Embryonic facial prominence (tissue), 1 donor: Measurements from ENCODE around the gene CLDN9.

Experiments
- DNase-seq: peaks from one replicate; pipeline ENCODE4 v3.0.0-alpha.2; 2016; ENCODE audit errors: extremely low spot score

The CLDN9 gene

DNA sequence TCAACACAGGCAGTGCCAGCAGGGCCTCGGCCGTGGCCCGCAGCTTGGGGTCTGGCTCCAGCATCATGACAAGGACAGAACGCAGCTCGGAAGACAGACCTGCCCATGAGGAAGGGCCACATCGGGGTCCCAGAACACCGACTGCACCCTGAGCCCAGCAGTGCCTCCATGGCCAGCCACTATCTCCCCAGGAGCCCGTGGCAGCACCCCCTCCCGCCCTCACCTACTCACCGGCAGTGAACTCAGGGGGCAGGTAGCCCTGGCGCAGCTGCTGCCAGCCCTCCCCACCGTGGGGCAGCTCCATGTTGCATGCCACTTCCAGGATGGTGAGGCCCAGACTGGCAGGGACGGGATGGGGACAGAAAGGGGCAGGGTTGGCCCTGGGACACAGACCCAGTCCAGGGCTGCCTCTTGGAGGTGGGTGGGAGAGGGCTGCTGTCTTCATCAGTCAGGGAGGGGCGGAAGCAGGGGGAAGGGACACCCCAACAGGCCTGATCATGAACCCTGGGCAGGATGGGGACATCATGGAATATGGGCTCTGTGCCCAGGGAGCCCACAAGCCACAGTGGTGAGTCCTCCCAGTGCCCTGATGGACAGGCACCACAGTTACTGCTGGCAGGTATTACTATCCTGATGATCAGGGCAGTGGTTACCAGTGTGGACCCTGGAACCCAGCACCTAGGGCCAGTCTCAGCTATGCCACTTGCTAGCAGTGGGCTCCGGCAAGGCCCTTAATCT is 38.2 kb upstream of the CLDN9 start:
- DNase-seq = no peak

DNA sequence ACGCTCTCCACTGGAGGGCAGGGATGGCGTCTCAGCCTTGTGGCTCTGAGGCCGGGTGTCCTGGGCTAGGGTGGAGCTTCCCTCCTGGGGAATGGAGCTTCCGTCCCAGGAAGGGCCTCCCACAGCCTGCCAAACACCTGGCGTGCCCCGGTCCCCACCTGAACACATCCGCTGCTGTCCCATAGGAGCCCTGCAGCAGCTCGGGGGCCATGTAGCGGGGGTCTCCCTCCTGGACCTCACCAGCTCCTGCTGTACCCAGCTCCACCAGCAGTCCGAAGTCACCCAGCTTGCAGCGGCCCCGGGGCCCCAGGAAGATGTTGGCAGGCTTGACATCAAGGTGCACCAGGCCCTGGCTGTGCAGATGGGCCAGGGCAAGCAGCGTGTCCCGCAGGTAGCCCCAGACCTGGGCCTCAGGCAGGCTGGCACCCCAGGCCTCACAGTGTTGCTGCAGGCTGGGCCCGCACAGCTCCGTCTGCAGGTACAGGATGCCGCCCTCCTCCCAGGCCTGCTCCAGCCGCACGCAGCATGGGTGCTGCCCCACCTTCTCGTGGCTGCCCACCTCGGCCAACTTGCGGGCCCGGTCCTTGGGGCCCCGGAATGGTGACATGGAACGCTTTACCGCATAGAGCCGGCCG is 37.4 kb upstream of the CLDN9 start:
- DNase-seq = no peak

GRCh38 chr16:2976201-2976600 is 36.5 kb upstream of the CLDN9 start:
- DNase-seq = no peak

DNA sequence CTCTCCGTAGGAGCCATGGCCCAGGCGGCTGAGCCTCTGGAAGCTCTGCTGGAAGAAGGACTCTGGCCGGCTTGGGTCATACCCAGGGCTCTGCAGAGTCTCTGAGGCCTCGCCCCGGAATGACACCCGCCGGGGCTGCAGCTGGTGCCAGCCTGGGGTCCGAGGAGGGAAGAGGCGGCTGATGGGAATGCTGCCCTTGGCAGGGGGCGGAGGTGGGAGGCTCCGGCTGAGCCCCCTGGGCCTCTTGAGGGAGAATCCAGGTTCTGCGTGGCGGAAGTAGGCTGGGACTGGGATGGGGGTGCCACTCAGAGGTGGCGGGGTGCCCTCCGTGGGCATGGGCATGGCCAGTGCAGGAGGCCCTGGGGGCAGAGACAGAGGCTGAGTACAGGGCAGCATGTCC is 36.0 kb upstream of the CLDN9 start:
- DNase-seq = no peak

DNA sequence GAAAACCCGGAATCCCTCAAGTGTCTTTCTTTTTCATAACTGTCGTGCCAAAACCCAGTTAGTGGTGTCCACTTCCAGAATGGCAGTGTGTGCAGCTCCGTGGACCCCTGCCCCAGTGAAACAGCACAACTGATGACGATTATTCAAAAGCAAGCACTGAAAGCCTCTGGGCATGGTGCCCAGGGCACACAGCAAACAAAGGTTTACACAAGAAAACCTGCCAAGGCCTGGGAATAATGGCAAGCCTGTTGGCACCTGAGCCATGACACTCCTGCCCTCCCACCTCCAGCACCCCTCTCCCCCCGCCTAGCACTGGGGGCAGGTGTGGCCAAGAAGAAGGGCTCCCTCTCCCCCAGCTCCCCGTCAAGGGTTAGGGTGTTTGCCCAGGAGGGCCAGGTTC is 35.3 kb upstream of the CLDN9 start:
- no peak for DNase-seq

DNA sequence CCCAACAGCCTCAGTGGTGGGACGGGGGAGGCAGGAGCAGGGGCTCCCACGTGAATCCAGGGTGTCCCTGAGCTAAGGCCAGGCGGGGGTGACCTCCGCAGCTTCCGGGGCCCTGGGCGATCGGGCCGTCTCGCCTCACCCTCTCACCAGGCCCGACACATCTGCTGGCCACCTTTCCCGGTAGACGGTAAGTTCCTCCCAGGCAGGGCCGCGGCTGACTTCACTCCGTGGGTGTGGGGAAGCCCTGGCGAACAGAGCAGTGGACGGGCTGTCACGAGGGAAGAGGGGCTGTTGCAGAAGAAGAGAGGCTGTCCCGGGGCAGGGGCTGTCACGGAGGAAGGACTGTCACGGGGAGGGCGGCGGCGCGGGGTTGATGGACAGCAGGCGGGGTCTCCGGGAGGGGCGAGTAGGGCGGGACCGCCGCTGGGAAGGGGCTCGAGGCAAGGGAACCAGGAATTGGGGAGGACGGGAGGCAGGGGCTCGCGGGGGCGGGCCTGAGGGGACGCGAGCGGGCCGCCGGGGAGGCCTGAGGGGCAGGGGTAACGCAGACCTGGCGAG is 33.0 kb upstream of the CLDN9 start:
- DNase-seq = no peak

DNA sequence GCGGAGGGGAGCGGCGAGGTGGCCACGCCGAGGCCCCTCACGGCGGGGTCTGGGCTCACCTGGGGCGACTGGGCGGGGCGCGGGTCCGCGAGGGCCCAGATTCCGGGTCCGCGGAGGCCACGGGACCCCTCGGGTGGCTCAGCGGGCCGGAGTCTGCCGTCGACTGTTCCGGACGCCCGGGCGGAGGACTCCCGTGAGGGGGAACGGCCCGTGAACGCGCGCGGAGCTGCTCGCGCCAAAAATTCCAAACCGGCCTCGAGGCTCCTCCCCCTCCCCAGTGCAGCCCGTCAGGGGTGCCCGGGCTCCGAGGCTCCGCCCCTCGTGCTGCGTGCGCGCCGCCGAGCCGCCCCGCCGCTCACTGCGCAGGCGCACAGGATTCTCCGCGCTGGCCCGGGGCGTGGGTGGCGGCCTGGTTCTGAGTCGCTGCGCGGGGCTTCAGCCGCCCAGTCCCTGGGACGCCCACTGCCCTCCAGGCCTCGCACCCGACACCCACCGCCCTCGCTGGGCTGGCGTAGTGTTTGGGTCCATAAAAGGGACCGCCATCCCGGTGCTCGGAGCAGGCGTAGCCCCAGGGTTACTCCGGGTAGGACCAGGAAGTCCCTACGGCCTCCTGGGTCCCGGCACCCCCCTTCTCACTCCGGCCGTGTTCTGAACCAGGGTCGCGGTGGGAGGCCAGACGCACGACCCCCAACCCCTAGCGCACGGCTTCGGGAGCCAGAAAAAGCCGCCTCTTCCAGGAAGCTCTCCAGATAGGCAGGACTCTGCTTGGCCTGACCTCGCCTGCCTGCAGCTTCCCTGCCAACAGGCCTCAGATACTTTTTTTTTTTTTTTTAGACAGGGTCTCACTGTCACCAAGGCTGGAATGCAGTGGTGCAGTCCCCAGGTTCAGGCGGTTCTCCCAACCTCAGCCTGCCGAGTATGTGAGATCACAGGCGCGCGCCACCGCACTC is 32.2 kb upstream of the CLDN9 start, which contains the start of gene PKMYT1:
PKMYT1 (minus strand) TSS at position 220 of the 950 bp plus-strand sequence. CDS start 789 bp downstream, outside the sequence.
- DNase-seq = peak; percentile 77

DNA sequence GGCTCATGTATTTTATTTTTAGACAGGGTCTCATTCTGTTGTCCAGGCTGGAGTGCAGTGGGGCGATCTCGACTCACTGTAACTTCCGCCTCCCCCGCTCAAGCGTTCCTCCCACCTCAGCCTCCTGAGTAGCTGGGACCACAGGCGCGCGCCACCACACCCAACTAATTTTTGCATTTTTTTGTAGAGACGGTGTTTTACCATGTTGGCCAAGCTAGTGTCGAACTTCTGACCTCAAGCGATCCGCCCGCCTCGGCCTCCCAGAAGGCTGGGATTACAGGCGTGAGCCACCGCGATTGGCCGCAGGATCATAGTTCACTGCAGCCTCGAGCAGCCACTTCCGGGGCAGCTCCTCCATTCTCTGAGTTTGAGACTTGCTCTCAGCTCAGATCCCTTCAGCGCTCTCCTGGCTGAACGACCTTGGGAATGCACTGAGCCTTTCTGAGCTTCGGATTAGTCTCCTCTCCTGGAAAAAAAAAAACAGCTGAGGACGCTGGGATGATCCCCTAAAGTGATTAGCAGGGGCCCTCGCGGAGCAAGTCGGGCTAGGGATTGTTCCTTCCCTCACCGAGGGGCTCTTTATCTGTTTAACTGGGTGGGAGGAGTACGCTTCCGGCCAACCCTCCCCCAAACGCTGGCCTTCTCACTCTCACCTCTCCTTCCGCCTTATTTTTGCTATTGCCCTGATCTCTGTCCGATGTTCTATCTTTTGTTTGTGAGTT is 31.4 kb upstream of the CLDN9 start:
- no peak for DNase-seq

DNA sequence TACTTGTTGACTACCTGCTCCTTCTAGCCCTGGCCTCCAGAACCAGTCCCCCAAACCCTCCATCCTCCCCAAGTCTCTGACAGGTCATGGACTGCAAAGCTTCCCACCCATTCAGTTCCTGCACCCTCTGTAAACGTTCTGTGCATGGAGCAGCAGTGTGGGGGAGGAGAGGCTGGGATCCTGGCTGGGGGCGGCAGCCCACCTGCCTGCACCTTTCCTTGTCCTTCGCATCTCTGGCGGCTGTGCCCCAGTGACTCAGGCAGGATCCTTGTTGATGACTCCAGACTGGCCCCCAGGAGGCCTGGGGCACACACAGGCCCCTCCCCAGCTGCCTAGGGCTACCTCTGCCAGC is 30.8 kb upstream of the CLDN9 start:
- no peak for DNase-seq

GRCh38 chr16:2982402-2982801 is 30.3 kb upstream of the CLDN9 start:
- DNase-seq = no peak

DNA sequence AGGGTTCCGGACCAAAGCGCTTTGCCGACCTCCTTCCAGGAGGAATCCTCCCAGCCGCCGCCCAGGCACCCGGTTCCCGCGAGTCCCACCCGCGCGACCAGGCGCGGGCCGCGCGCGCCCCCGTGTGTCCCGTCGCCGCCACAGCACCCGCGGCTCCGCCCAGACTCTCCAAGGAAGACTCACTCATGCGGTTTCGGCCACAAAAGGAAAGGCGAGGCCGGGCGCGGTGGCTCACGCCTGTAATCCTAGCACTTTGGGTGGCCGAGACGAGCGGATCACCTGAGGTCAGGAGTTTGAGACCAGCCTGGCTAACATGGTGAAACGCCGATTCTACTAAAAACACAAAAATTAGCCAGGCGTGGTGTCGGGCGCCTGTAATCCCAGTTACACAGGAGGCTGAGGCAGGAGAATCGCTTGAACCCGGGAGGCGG is 29.0 kb upstream of the CLDN9 start:
- peak; percentile 32 for DNase-seq

DNA sequence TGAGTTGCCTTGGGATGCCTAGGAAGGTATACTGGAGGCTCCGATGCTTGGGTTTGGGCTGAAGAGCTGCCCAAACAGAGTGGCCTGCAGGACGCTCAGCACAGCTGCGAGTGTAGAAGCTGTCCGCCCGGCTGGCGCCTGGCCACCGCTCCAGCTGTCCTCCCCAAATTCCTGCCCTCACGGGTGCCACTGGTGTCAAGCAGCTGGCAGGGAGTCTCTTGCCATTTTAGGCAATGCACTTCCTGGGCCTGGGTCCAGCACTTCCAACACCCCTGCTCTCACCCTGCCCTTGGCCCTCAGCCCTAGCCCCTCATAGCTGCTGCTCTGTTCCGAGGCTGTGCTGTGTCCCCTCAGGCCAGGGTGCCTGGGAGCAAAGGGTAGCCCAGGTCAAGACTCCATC is 27.3 kb upstream of the CLDN9 start:
- DNase-seq = no peak

- DNase-seq = no peak
Measured at GRCh38 chr16:2985893-2986355, 26.8 kb upstream of the CLDN9 start.

DNA sequence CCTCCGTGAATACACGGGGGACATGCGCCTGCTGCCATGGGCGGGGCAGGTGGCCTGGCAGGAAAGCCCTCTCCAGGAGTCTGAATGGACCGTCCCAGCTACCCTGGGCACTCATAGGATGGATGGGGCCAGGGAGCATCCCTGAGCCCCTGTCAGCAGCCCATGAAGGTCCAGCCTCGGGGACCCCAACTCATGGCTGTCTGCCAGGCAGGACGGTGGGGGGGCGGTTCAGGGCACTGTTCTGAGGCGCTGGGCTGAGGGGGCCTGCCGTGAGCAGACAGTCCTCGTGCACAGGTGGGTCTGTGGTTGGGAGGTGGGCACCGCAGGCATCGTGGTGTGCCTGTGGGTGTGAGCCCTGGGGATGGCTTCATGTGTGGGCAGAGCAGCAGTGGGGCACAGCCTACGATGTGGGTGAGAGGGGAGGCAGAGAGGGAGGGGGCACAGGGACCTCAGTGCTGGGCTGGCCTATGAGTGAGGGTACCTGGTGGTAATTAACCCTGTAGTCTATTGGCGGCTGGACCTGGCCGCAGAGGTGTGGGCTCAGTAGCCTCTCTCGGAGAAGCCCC is 26.0 kb upstream of the CLDN9 start:
- DNase-seq = no peak

DNA sequence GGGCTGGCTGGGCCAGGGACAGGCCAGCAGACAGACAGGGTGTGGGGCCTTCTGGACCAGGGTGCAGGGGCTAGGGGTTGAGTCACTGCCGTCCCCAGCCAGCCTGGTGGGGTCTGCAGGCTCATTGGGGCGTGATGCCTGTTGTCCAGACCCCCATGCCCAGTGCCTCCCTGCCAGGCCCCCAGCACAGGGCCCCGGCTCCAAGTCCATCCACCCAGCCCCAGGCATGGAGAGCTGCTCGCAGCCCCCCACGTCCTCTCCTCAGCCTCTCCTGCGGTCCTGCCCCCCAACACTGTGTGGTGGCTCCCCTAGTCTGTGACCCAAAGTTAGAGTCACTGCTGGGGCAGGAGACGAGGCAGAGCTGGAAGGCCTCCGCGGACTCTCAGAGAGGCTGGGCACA is 25.4 kb upstream of the CLDN9 start:
- no peak for DNase-seq

- no peak for DNase-seq
Measured at GRCh38 chr16:2987833-2988232, 24.9 kb upstream of the CLDN9 start.

- DNase-seq = no peak
Measured at GRCh38 chr16:2988590-2989099, 24.1 kb upstream of the CLDN9 start.

DNA sequence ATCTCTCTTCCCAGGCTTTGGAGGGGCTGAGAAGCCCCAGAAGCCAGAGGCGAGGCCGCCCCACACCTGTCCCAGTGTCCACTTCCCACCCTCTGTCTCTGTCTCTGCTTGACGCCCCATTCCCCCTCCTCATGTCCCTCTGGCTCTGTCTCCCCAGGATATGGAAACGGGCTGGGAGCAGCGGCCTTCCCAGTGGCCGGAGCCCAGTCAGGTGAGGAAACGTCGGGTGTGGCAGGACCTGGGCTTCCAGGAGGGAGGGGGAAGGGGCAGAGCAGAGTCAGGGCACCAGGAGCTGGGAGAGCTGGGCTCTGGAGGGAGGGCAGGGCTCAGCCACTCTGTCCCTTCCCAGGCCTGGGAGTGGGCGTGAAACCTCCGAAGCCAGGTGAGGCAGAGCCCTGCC is 21.8 kb upstream of the CLDN9 start:
- no peak for DNase-seq

GRCh38 chr16:2991566-2992261 is 21.0 kb upstream of the CLDN9 start:
- no peak for DNase-seq
